K562 (cell line): ENCODE data around the gene NFKBIA. TPM values are rescaled to one million over a fixed set of nuclear protein-coding genes. Genes with fewer than 3 reads are reported as not detected.

Experiments
- ATAC-seq: fragments of 200-7000 bp; cut with Tn5 transposase; 3 replicates; pipeline ENCODE4 v1.9.1; 2020; ENCODE audit warnings: moderate library complexity
- BruUV-seq: library from RNA; stranded (reverse); fragments of 400-500 nt; replicated peaks from 2 replicates; lab custom pipeline; 2021; lab: Mats Ljungman, UMichigan
- CTCF ChIA-PET: fragments of 300-600 bp; formaldehyde crosslinking; extraction: SDS; loops from one replicate; lab custom pipeline; 2021; ENCODE audit warnings: low intra/inter-chr PET ratio; lab: Yijun Ruan, JAX
- POLR2A ChIA-PET: fragments of 300-600, 350-650 bp; sonication (Branson Sonifier 250); formaldehyde crosslinking; extraction: SDS; loops from one replicate; lab custom pipeline; 2021; ENCODE audit warnings: antibody characterized with exemption, inconsistent platforms; lab: Yijun Ruan, JAX
- DNase-seq, 4 experiments: peaks; one replicate each; pipeline versions ENCODE4 v3.0.0 to v3.0.0-alpha.2; 2011 to 2018; ENCODE audit warnings: low spot score in 3 of 4, mixed read lengths in 3 of 4; ENCODE audit errors: extremely low read depth in 1 of 4
- FAIRE-seq: peaks from 2 replicates; lab custom pipeline; 2011; peaks lifted over from hg19 to GRCh38; lab: Jason Lieb, UNC
- H2AFZ ChIP-seq: 2 replicates; pipeline ENCODE4 v1.6.0; 2011; ENCODE audit warnings: low read depth, low read length, control low read depth, inconsistent platforms
- H3K27ac ChIP-seq: fragments of 200-600 bp; 3 replicates; pipeline ENCODE4 v1.8.0; 2011; ENCODE audit warnings: low read depth, mild to moderate bottlenecking, control low read depth, inconsistent platforms, low read length, moderate library complexity, mixed read lengths; ENCODE audit errors: extremely low read depth
- H3K27me3 ChIP-seq, 2 experiments: fragments of 300-600 bp in 1 of 2; 2 replicates in 1 of 2; 3 replicates in 1 of 2; pipeline versions ENCODE4 v1.6.0 to v1.8.0; 2011; ENCODE audit warnings: inconsistent platforms in 2 of 2, low read length in 2 of 2, mild to moderate bottlenecking in 1 of 2, mixed read lengths in 1 of 2, moderate library complexity in 1 of 2; ENCODE audit not compliant: control insufficient read depth in 2 of 2, insufficient read depth in 2 of 2
- H3K36me3 ChIP-seq: fragments of 300-600 bp; 3 replicates; pipeline ENCODE4 v1.8.0; 2011; ENCODE audit warnings: mild to moderate bottlenecking, low read length, inconsistent platforms; ENCODE audit not compliant: control insufficient read depth, insufficient read depth
- H3K4me1 ChIP-seq, 2 experiments: fragments of 200-600 bp in 1 of 2; replicated peaks in 1 of 2; 2 replicates in 1 of 2; 3 replicates in 1 of 2; pipeline versions ENCODE4 v1.5.1 to v1.8.0; 2011; ENCODE audit warnings: inconsistent platforms in 2 of 2, low read length in 2 of 2, mild to moderate bottlenecking in 1 of 2, mixed read lengths in 1 of 2, moderate library complexity in 1 of 2; ENCODE audit not compliant: control insufficient read depth in 2 of 2, insufficient read depth in 2 of 2
- H3K4me2 ChIP-seq: 2 replicates; pipeline ENCODE4 v1.6.1; 2011; ENCODE audit warnings: low read length, control low read depth, inconsistent platforms, mixed read lengths; ENCODE audit not compliant: insufficient read depth
- H3K4me3 ChIP-seq: fragments of 200-600 bp; sonication (generic), shearing (Covaris generic); 2 replicates; pipeline ENCODE4 v1.5.1; 2016; ENCODE audit warnings: control low read depth, inconsistent platforms
- H3K79me2 ChIP-seq: fragments of 200-600 bp; 3 replicates; pipeline ENCODE4 v1.8.0; 2011; ENCODE audit warnings: low read length, inconsistent platforms; ENCODE audit not compliant: control insufficient read depth, insufficient read depth
- H3K9ac ChIP-seq, 2 experiments: 2 replicates each; pipeline versions ENCODE4 v1.6.0 to v1.6.1; 2011; ENCODE audit warnings: low read depth in 2 of 2, low read length in 2 of 2, control low read depth in 1 of 2, inconsistent platforms in 1 of 2, mild to moderate bottlenecking in 1 of 2, mixed read lengths in 1 of 2; ENCODE audit not compliant: insufficient read depth in 1 of 2
- H3K9me1 ChIP-seq: one replicate; pipeline ENCODE4 v1.6.0; 2011; ENCODE audit warnings: inconsistent platforms, mild to moderate bottlenecking, low read length, moderate library complexity; ENCODE audit not compliant: control insufficient read depth, insufficient read depth
- H3K9me3 ChIP-seq: replicated peaks from 2 replicates; pipeline ENCODE4 v1.5.1; 2011; ENCODE audit warnings: low read depth, low read length, inconsistent platforms; ENCODE audit not compliant: control insufficient read depth, insufficient read depth
- H4K20me1 ChIP-seq: replicated peaks from 2 replicates; pipeline ENCODE4 v1.6.1; 2011; ENCODE audit warnings: low read length, inconsistent platforms, mixed read lengths; ENCODE audit not compliant: control insufficient read depth, insufficient read depth
- MLLT1 ChIP-seq, 2 experiments: fragments of 450-650 bp; IDR thresholded peaks; 2 replicates each; pipeline ENCODE4 v1.6.1; 2016
- WGBS: fragments of 100-300 bp; shearing (Covaris generic); methylation state at CpG from one replicate; pipeline ENCODE4 v1.1.6; 2016; ENCODE audit warnings: low coverage, mixed read lengths; ENCODE audit not compliant: insufficient coverage; ENCODE audit errors: missing lambda C conversion rate; 5-methylcytosine and 5-hydroxymethylcytosine counted together
- in situ Hi-C: fragments of 300-500 bp; cut with MboI; formaldehyde crosslinking; loops from 4 replicates; pipeline ENCODE4 v1.15.0; 2018; ENCODE audit warnings: inconsistent platforms, mixed read lengths
- intact Hi-C: fragments of 100-400 bp; cut with micrococcal nuclease; formaldehyde crosslinking; loops from 2 replicates; pipeline ENCODE4 v1.14.2; 2022
- polyA plus RNA-seq, 8 experiments: library from polyadenylated mRNA; depleted of rRNA in 4 of 8; stranded (reverse) in 5 of 8; unstranded in 3 of 8; fragments of >200 nt; fragmentation: Nextera tagmentation in 2 of 8; fragmentation: Illumina TruSeq in 1 of 8; extraction: Ambion mirVana in 2 of 8; extraction: Trizol in 1 of 8; gene quantifications; 2 replicates each; pipeline versions ENCODE4 v1.2.1 to v1.2.3, GENCODE V29; 2011 to 2014; ENCODE audit warnings: inconsistent platforms in 1 of 8, missing spikeins in 1 of 8
- total RNA-seq, 7 experiments: library from RNA; depleted of rRNA in 6 of 7; stranded (reverse); fragments of >200 nt in 6 of 7; fragmentation: Illumina TruSeq in 2 of 7; extraction: Trizol in 2 of 7; gene quantifications; 2 replicates each; pipeline versions ENCODE4 v1.2.1 to v1.2.3, GENCODE V29; 2011 to 2021; ENCODE audit warnings: low replicate concordance in 1 of 7
- TF ChIP-seq, protein P1 (sequence below): fragments of 250-450 bp; sonication (Bioruptor Pico); IDR thresholded peaks from 2 replicates; pipeline ENCODE4 v1.8.0; 2021; ENCODE audit warnings: mild to moderate bottlenecking, moderate library complexity

NFKBIA gene
- total and polyA plus RNA-seq, 9 of the 15 experiments (the other 6 are each of a cell fraction or from before 2014, with no cell fraction given): 6.9 to 31.8 (median 18.2) TPM

- Histone ChIP-seq H3K4me2 (no peak overlapping the region), H3K9ac (peak overlapping the region in 1 of 2 experiments; percentile 10; a peak in 1 of 4 replicates), H3K27ac (no peak overlapping the region), H3K4me1 (peaks cover 3 to 14% of the 10 kb centered on the region in 2 experiments; a peak in 4 of 5 replicates), H3K9me3 (0 out of 2 replicates have a peak, but pooled peaks cover 2% of the 10 kb centered on the region), H3K9me1 (no peaks in the 10 kb centered on the region), H3K79me2 (no peaks in the 10 kb centered on the region)
- in situ Hi-C loops: no loop called here
- peak; percentile 17; the same call in 2 of the 3 replicates for ATAC-seq
- BruUV-seq: no TSS peak
- intact Hi-C loops: no loop called here
- 0 out of 4 replicates have a peak, but pooled peaks of 1 of the 2 experiments have one; percentile 39 for TF ChIP-seq MLLT1 (IDR thresholded peaks at IDR 0.05)
- TF ChIP-seq, protein P1, sequence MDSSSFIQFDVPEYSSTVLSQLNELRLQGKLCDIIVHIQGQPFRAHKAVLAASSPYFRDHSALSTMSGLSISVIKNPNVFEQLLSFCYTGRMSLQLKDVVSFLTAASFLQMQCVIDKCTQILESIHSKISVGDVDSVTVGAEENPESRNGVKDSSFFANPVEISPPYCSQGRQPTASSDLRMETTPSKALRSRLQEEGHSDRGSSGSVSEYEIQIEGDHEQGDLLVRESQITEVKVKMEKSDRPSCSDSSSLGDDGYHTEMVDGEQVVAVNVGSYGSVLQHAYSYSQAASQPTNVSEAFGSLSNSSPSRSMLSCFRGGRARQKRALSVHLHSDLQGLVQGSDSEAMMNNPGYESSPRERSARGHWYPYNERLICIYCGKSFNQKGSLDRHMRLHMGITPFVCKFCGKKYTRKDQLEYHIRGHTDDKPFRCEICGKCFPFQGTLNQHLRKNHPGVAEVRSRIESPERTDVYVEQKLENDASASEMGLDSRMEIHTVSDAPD (CRISPR knock-in tag): no peak
- TF ChIP-seq, all 486 proteins: peak for 1
- FAIRE-seq: no peak
- CTCF ChIA-PET: no interaction called here
- Histone ChIP-seq H3K27me3 (no peaks in the 10 kb centered on the region), H2AFZ (peak overlapping the region; percentile 67), H3K36me3 (no peaks in the 10 kb centered on the region), H3K4me3 (no peak overlapping the region), H4K20me1 (no peaks in the 10 kb centered on the region)
- 84% methylated on average over 3 of the region's 7 CpGs for WGBS
- no peak for DNase-seq
- POLR2A ChIA-PET: no interaction called here
Measured at GRCh38 chr14:35375558-35376025, 29.0 kb downstream of the NFKBIA start.
